ENCODE data around the gene SULT1C3. TPM values are rescaled to one million over a fixed set of nuclear protein-coding genes. Genes with fewer than 3 reads are reported as not detected.

SULT1C3 gene
- total RNA-seq (2022) (not detected in 2 replicates), Bru-seq, nascent RNA (not detected), BruChase-seq, experiment 1, labeled RNA remaining after a 6-hour chase (not detected), BruChase-seq, experiment 2, labeled RNA remaining after a 2-hour chase (not detected)
- long read RNA-seq: 0 reads

DNA sequence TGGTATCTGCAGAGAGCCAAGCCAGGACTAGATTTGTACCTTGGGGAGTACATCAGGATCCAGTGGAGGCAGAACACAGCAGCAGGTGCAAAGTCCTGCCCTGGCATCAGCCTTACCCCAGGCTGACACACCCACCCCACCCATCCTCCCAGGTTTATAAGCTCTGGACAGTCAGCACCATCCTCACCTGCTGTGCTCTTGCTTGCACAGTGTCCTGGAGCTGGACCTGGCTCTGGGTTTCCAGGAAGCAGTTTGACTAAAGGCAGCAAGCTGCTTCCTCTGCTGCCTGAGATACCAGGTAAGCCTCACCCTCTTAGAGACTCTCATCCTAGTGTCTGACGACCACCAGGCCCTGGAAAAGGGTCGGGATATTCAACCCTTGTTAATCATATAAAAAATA lies at the start of gene SULT1C3:
TSS of gene SULT1C3 (plus strand) at position 183 of the 400 bp plus-strand sequence. CDS start 7,227 bp downstream, outside the sequence.
- BruUV-seq (replicated peaks): no TSS peak
- H3K27ac Mint-ChIP-seq (ENCODE audit: low read depth, unreplicated experiment): no peak within 1 kb of the TSS
- TF ChIP-seq, protein P1, sequence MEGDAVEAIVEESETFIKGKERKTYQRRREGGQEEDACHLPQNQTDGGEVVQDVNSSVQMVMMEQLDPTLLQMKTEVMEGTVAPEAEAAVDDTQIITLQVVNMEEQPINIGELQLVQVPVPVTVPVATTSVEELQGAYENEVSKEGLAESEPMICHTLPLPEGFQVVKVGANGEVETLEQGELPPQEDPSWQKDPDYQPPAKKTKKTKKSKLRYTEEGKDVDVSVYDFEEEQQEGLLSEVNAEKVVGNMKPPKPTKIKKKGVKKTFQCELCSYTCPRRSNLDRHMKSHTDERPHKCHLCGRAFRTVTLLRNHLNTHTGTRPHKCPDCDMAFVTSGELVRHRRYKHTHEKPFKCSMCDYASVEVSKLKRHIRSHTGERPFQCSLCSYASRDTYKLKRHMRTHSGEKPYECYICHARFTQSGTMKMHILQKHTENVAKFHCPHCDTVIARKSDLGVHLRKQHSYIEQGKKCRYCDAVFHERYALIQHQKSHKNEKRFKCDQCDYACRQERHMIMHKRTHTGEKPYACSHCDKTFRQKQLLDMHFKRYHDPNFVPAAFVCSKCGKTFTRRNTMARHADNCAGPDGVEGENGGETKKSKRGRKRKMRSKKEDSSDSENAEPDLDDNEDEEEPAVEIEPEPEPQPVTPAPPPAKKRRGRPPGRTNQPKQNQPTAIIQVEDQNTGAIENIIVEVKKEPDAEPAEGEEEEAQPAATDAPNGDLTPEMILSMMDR (IDR thresholded peaks at IDR 0.05; ENCODE audit: unreplicated experiment): no peak

DNA sequence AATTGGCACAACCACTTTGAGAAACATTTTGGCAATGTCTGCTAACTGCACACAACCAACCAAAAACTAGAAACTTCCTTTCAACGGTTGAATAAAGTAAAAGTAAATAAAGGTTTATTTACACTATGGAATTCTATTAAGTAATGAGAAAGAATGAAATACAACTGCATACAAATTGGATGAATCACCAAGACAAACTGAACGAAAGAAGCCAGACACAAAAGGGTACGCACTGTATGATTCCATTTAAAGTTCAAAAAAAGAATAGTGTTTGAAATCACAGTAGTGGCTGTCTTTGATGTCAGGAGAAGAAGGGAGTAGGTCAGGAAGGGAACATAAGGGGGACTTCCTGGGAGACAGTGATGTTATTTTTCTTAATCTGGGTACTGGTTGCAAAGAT lies 46.5 kb upstream of the SULT1C3 start:
- ChIA-PET POLR2A (no interaction called here), CTCF (interaction anchor here (0.7 to 1.9 kb wide), 6 partner anchors 7 to 259 kb away, joined by 3 to 14 read pairs (median 7); no protein-coding TSS in a partner anchor)
- H3K9me3 Mint-ChIP-seq (ENCODE audit: unreplicated experiment): no peaks in the 10 kb centered on the region
- intact Hi-C loops (cut with micrococcal nuclease): no loop called here
- no peaks in the 10 kb centered on the region for H3K36me3 Mint-ChIP-seq (ENCODE audit: insufficient read depth, unreplicated experiment)
- no peak overlapping the region for H3K4me3 Mint-ChIP-seq (ENCODE audit: unreplicated experiment)
- TF ChIP-seq, protein P1 (IDR thresholded peaks at IDR 0.05; ENCODE audit: unreplicated experiment): no peak
- H3K27me3 Mint-ChIP-seq (ENCODE audit: insufficient read depth, unreplicated experiment): no peaks in the 10 kb centered on the region
- H3K4me1 Mint-ChIP-seq (ENCODE audit: insufficient read depth, unreplicated experiment): peaks cover 5% of the 10 kb centered on the region
- BruUV-seq (replicated peaks): no TSS peak
- DNase-seq (ENCODE audit: unreplicated experiment): no peak
- no peak overlapping the region for H3K27ac Mint-ChIP-seq (ENCODE audit: low read depth, unreplicated experiment)

More for the DNA sequence above, at the start of gene SULT1C3:
- no peak within 1 kb of the TSS for H3K4me3 Mint-ChIP-seq (ENCODE audit: unreplicated experiment)
- intact Hi-C loops (cut with micrococcal nuclease): no loop called here
- H3K36me3 Mint-ChIP-seq (ENCODE audit: insufficient read depth, unreplicated experiment): peaks cover 3% of the 10 kb centered on the region
- POLR2A ChIA-PET: no interaction called here
- CTCF ChIA-PET: no interaction called here
- H3K9me3 Mint-ChIP-seq (ENCODE audit: unreplicated experiment): peaks cover 4% of the 10 kb centered on the region
- H3K4me1 Mint-ChIP-seq (ENCODE audit: insufficient read depth, unreplicated experiment): no peaks in the 10 kb centered on the region
- DNase-seq (ENCODE audit: unreplicated experiment): no peak
- no peaks in the 10 kb centered on the region for H3K27me3 Mint-ChIP-seq (ENCODE audit: insufficient read depth, unreplicated experiment)

DNA sequence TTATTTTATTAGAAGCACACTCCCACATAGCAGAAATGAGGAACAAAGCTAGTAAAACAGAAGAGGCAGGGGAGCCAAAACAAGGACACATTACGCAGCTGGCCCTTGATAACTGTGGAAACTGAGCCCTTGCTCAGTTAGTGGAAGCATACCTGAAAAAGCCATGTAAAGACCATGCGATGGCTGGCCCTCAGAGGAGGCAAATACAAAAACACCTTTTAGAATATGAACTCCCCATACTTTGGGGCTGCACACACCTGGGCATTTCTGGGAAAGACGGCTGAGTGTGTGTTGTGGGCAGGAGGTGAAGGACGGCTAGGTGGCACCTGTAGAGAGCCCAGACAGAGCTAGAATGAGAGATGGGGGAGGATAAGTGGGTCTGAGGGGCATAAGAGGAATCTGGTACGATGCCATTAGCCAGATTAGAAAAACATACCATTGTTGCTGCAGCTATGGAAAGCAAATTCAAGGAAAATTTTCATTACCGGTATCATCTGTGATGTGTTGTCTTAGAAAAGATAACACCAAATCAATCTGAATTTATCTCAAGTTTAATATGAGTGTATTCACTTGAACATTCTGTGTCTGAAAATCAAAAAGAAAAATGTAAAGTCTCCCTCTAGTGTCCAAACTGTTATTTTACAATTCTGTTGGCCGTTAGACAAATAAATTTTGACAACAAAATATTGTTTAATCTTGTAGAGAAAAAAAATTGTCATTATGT lies 45.2 kb upstream of the SULT1C3 start:
- ChIA-PET POLR2A (no interaction called here), CTCF (interaction anchor here (0.6 to 1.9 kb wide), 24 partner anchors 8 to 1561 kb away, joined by 3 to 14 read pairs (median 4); no protein-coding TSS in a partner anchor)
- BruUV-seq (replicated peaks): no TSS peak
- TF ChIP-seq, protein P1 (IDR thresholded peaks at IDR 0.05; ENCODE audit: unreplicated experiment): no peak
- Mint-ChIP-seq H3K4me3 (ENCODE audit: unreplicated experiment) (no peak overlapping the region), H3K4me1 (ENCODE audit: insufficient read depth, unreplicated experiment) (peaks cover 5% of the 10 kb centered on the region), H3K9me3 (ENCODE audit: unreplicated experiment) (no peaks in the 10 kb centered on the region), H3K36me3 (ENCODE audit: insufficient read depth, unreplicated experiment) (no peaks in the 10 kb centered on the region), H3K27me3 (ENCODE audit: insufficient read depth, unreplicated experiment) (no peaks in the 10 kb centered on the region), H3K27ac (ENCODE audit: low read depth, unreplicated experiment) (no peak overlapping the region)
- intact Hi-C loops (cut with micrococcal nuclease): no loop called here
- no peak for DNase-seq (ENCODE audit: unreplicated experiment)

DNA sequence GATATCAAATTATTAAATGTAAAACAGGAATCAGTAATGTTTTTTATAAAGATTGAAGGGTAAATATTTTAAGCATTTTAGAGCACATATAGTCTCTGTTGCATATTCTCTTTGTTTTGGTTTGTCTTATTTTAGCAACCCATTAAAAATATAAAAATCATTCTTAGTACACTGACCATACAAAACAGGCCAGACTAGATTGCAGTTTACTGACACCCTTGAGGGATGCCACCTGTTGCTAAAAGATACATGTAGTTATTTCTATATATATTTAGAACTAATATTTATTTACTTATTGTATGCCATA lies 44.7 kb upstream of the SULT1C3 start:
- ChIA-PET POLR2A (no interaction called here), CTCF (interaction anchor here (0.7 to 1.9 kb wide), 7 partner anchors 11 to 261 kb away, joined by 3 to 14 read pairs (median 8); no protein-coding TSS in a partner anchor)
- intact Hi-C loops (cut with micrococcal nuclease): no loop called here

More for the DNA sequence above, 44.7 kb upstream of the SULT1C3 start:
- H3K9me3 Mint-ChIP-seq (ENCODE audit: unreplicated experiment): peaks cover under 1% of the 10 kb centered on the region
- DNase-seq (ENCODE audit: unreplicated experiment): no peak
- no peak overlapping the region for H3K27ac Mint-ChIP-seq (ENCODE audit: low read depth, unreplicated experiment)
- no peak overlapping the region for H3K4me3 Mint-ChIP-seq (ENCODE audit: unreplicated experiment)
- no peaks in the 10 kb centered on the region for H3K36me3 Mint-ChIP-seq (ENCODE audit: insufficient read depth, unreplicated experiment)
- no TSS peak for BruUV-seq (replicated peaks)
- TF ChIP-seq, protein P1 (IDR thresholded peaks at IDR 0.05; ENCODE audit: unreplicated experiment): no peak
- peaks cover 5% of the 10 kb centered on the region for H3K4me1 Mint-ChIP-seq (ENCODE audit: insufficient read depth, unreplicated experiment)
- H3K27me3 Mint-ChIP-seq (ENCODE audit: insufficient read depth, unreplicated experiment): no peaks in the 10 kb centered on the region

Data from MCF 10A (cell line).